ENCODE measurements around the gene ARAP3.
"Not testable (repeated sequence)": the region's sequence is repeated elsewhere in the genome, so short reads cannot be mapped to it uniquely, and the experiment has no call there.

Gene ARAP3

GRCh38 chr5:141681695-141682641, at the start of gene ARAP3:
ARAP3 (minus strand) TSS chr5:141682230; CDS start chr5:141680486, 1,744 bp downstream.
- no peak for DNase-seq

- no peak for DNase-seq
Measured at GRCh38 chr5:141729387-141730006, 47.5 kb upstream of the ARAP3 start.

- no peak for DNase-seq
Measured at GRCh38 chr5:141725891-141726290, 43.9 kb upstream of the ARAP3 start.

GRCh38 chr5:141725174-141725573, 43.1 kb upstream of the ARAP3 start:
- not testable (repeated sequence) for DNase-seq

GRCh38 chr5:141722266-141722665, 40.2 kb upstream of the ARAP3 start:
- DNase-seq: no peak

GRCh38 chr5:141717043-141717442, 35.0 kb upstream of the ARAP3 start:
- DNase-seq: peak; percentile 26

GRCh38 chr5:141716468-141716867, 34.4 kb upstream of the ARAP3 start:
- DNase-seq: no peak

GRCh38 chr5:141716009-141716408, 34.0 kb upstream of the ARAP3 start:
- DNase-seq: no peak

- no peak for DNase-seq
Measured at GRCh38 chr5:141715346-141715905, 33.4 kb upstream of the ARAP3 start.

- peak; percentile 44 for DNase-seq
Measured at GRCh38 chr5:141714542-141715310, 32.7 kb upstream of the ARAP3 start.

- DNase-seq: no peak
Measured at GRCh38 chr5:141713616-141714309, 31.7 kb upstream of the ARAP3 start.

GRCh38 chr5:141711687-141712086, 29.7 kb upstream of the ARAP3 start:
- no peak for DNase-seq

- DNase-seq: no peak
Measured at GRCh38 chr5:141709699-141710267, 27.8 kb upstream of the ARAP3 start.

- no peak for DNase-seq
Measured at GRCh38 chr5:141708016-141708415, 26.0 kb upstream of the ARAP3 start.

- DNase-seq: no peak
Measured at GRCh38 chr5:141707510-141707909, 25.5 kb upstream of the ARAP3 start.

- DNase-seq: no peak
Measured at GRCh38 chr5:141706121-141706520, 24.1 kb upstream of the ARAP3 start.

GRCh38 chr5:141705469-141705868, 23.4 kb upstream of the ARAP3 start:
- no peak for DNase-seq

- no peak for DNase-seq
Measured at GRCh38 chr5:141704782-141705297, 22.8 kb upstream of the ARAP3 start.

- no peak for DNase-seq
Measured at GRCh38 chr5:141703133-141703561, 21.1 kb upstream of the ARAP3 start.

- no peak for DNase-seq
Measured at GRCh38 chr5:141701360-141702119, 19.5 kb upstream of the ARAP3 start.

- no peak for DNase-seq
Measured at GRCh38 chr5:141697586-141697985, 15.6 kb upstream of the ARAP3 start.
